22Rv1 (cell line): ENCODE results near the gene TERT.

ENCODE experiments used
- H3K27ac ChIP-seq: fragments of 450-650 bp; 2 replicates; pipeline ENCODE4 v1.5.1; 2017
- CTCF ChIP-seq: fragments of 450-650 bp; IDR thresholded peaks from 2 replicates; pipeline ENCODE4 v1.5.1; 2017; ENCODE audit warnings: mild to moderate bottlenecking
- ZFX ChIP-seq: fragments of 450-650 bp; IDR thresholded peaks from 2 replicates; pipeline ENCODE4 v1.6.1; 2017; ENCODE audit warnings: antibody characterized with exemption, borderline replicate concordance

Gene TERT

GRCh38 chr5:1256776-1257175 lies 38.1 kb downstream of the TERT start:
- no peak for TF ChIP-seq ZFX
- TF ChIP-seq CTCF = no peak
- H3K27ac ChIP-seq = no peak overlapping the region

- no peak overlapping the region for H3K27ac ChIP-seq
- TF ChIP-seq ZFX (no peak), CTCF (no peak)
These were observed 39.7 kb downstream of the TERT start for GRCh38 chr5:1255081-1255561.

GRCh38 chr5:1254196-1254595 lies 40.7 kb downstream of the TERT start:
- TF ChIP-seq CTCF (no peak), ZFX (no peak)
- no peak overlapping the region for H3K27ac ChIP-seq

GRCh38 chr5:1253456-1254105 lies 41.3 kb downstream of the TERT start:
- no peak for TF ChIP-seq CTCF
- no peak for TF ChIP-seq ZFX
- no peak overlapping the region for H3K27ac ChIP-seq

- TF ChIP-seq CTCF = no peak
- H3K27ac ChIP-seq = no peak overlapping the region
These were observed 42.2 kb downstream of the TERT start for GRCh38 chr5:1252681-1253080.

- no peak overlapping the region for H3K27ac ChIP-seq
- TF ChIP-seq CTCF = no peak
- no peak for TF ChIP-seq ZFX
These were observed 42.9 kb downstream of the TERT start for GRCh38 chr5:1251678-1252580.
